ENCODE results near the gene FBLN2. TPM values are rescaled to one million over a fixed set of nuclear protein-coding genes. Genes with fewer than 3 reads are reported as not detected.

FBLN2 gene
- total RNA-seq, 4 donors from 2014 or later: 130 to 244 (median 136) TPM

GRCh38 chr3:13642597-13642996, 93.7 kb downstream of the FBLN2 start:
- intact Hi-C loops (cut with DNase I): no loop called here
- Histone ChIP-seq H3K9me3 (no peaks in the 10 kb centered on the region), H3K4me1 (peaks cover under 1 to 6% (median 5%) of the 10 kb centered on the region in 4 donors), H3K36me3 (no peaks in the 10 kb centered on the region), H3K27me3 (peaks cover 0 to 27% (median 5%) of the 10 kb centered on the region in 4 donors), H3K4me3 (no peak overlapping the region), H3K27ac (replicated peaks in 1 of 4) (no peak overlapping the region)
- WGBS: 95% methylated on average over 6 of the region's 6 CpGs
- TF ChIP-seq POLR2AphosphoS5 (IDR thresholded peaks at IDR 0.05) (no peak), POLR2A (IDR thresholded peaks at IDR 0.05; ENCODE audit: low read depth) (no peak), CTCF (IDR thresholded peaks at IDR 0.05) (no peak)
- no peak for DNase-seq (ENCODE audit: extremely low spot score)

GRCh38 chr3:13644341-13645117, 95.6 kb downstream of the FBLN2 start:
- Histone ChIP-seq H3K4me3 (no peak overlapping the region), H3K36me3 (no peaks in the 10 kb centered on the region), H3K9me3 (no peaks in the 10 kb centered on the region), H3K27ac (replicated peaks in 1 of 4) (no peak overlapping the region), H3K27me3 (peaks cover 0 to 33% (median 7%) of the 10 kb centered on the region in 4 donors), H3K4me1 (peaks cover 8 to 16% (median 16%) of the 10 kb centered on the region in 4 donors)
- intact Hi-C loops (cut with DNase I): no loop called here
- TF ChIP-seq POLR2A (IDR thresholded peaks at IDR 0.05; ENCODE audit: low read depth) (no peak), CTCF (IDR thresholded peaks at IDR 0.05) (no peak), EP300 (IDR thresholded peaks at IDR 0.05) (no peak), POLR2AphosphoS5 (IDR thresholded peaks at IDR 0.05) (no peak)
- no peak for DNase-seq (ENCODE audit: extremely low spot score)
- 95% methylated on average over 4 of the region's 4 CpGs for WGBS

GRCh38 chr3:13645801-13646637, 97.1 kb downstream of the FBLN2 start:
- no peak overlapping the region for H3K4me3 ChIP-seq
- TF ChIP-seq POLR2A (IDR thresholded peaks at IDR 0.05; ENCODE audit: low read depth) (no peak), POLR2AphosphoS5 (IDR thresholded peaks at IDR 0.05) (no peak), EP300 (IDR thresholded peaks at IDR 0.05) (no peak), CTCF (IDR thresholded peaks at IDR 0.05) (no peak)

GRCh38 chr3:13647298-13648059, 98.6 kb downstream of the FBLN2 start:
- H3K4me1 ChIP-seq: peaks cover 15 to 27% (median 25%) of the 10 kb centered on the region in 4 donors
- H3K4me3 ChIP-seq: peak overlapping the region in 1 of 4 donors; percentile 24
- DNase-seq (ENCODE audit: extremely low spot score): no peak
- TF ChIP-seq POLR2AphosphoS5 (IDR thresholded peaks at IDR 0.05) (no peak), CTCF (IDR thresholded peaks at IDR 0.05) (no peak), EP300 (IDR thresholded peaks at IDR 0.05) (no peak), POLR2A (IDR thresholded peaks at IDR 0.05; ENCODE audit: low read depth) (no peak)
- H3K27ac ChIP-seq (replicated peaks in 1 of 4): no peak overlapping the region
- intact Hi-C loops (cut with DNase I): loop anchor here (2.0 kb wide), 1 partner anchor 153 kb away; no protein-coding TSS in a partner anchor
- peaks cover 0 to 31% (median 7%) of the 10 kb centered on the region in 4 donors for H3K27me3 ChIP-seq
- 24% methylated on average over 19 of the region's 19 CpGs for WGBS
- H3K9me3 ChIP-seq: no peaks in the 10 kb centered on the region
- no peaks in the 10 kb centered on the region for H3K36me3 ChIP-seq

More at GRCh38 chr3:13645801-13646637, 97.1 kb downstream of the FBLN2 start:
- Histone ChIP-seq H3K27ac (replicated peaks in 1 of 4) (no peak overlapping the region), H3K9me3 (no peaks in the 10 kb centered on the region), H3K27me3 (peaks cover 0 to 33% (median 7%) of the 10 kb centered on the region in 4 donors), H3K4me1 (peaks cover 15 to 26% (median 24%) of the 10 kb centered on the region in 4 donors), H3K36me3 (no peaks in the 10 kb centered on the region)
- no peak for DNase-seq (ENCODE audit: extremely low spot score)
- intact Hi-C loops (cut with DNase I): no loop called here
- WGBS: 70% methylated on average over 5 of the region's 9 CpGs

All from esophagus muscularis mucosa (tissue), 4 donors.